NT2/D1 (cell line): ENCODE data around the gene SCYL1.
A peak's percentile ranks its signal among the peaks of the same experiment; 100 is the strongest.

ENCODE experiments used
- DNase-seq: peaks from one replicate; pipeline ENCODE4 v3.0.0-alpha.2; 2011; ENCODE audit warnings: low read depth, low spot score
- H3K27me3 ChIP-seq: 2 replicates; pipeline ENCODE4 v1.6.0; 2011; ENCODE audit warnings: mild to moderate bottlenecking; ENCODE audit not compliant: insufficient read length, insufficient read depth
- H3K36me3 ChIP-seq: 2 replicates; pipeline ENCODE4 v1.6.1; 2011; ENCODE audit warnings: mild to moderate bottlenecking, low read length, mixed read lengths; ENCODE audit not compliant: insufficient read depth, insufficient read length
- H3K4me1 ChIP-seq: 2 replicates; pipeline ENCODE4 v1.5.1; 2011; ENCODE audit not compliant: insufficient read depth, insufficient read length
- H3K4me3 ChIP-seq: 2 replicates; pipeline ENCODE4 v1.5.1; 2011; ENCODE audit warnings: low read depth; ENCODE audit not compliant: insufficient read length
- H3K9ac ChIP-seq: 2 replicates; pipeline ENCODE4 v1.6.0; 2011; ENCODE audit warnings: low read depth; ENCODE audit not compliant: insufficient read length
- H3K9me3 ChIP-seq: 2 replicates; pipeline ENCODE4 v1.5.1; 2011; ENCODE audit warnings: mild to moderate bottlenecking, low read length; ENCODE audit not compliant: insufficient read depth
- SUZ12 ChIP-seq: IDR thresholded peaks from 2 replicates; pipeline ENCODE4 v1.6.1; 2011; ENCODE audit not compliant: insufficient read length, insufficient read depth; ENCODE audit errors: extremely low read depth
- YY1 ChIP-seq: IDR thresholded peaks from 2 replicates; pipeline ENCODE4 v1.6.1; 2011; ENCODE audit not compliant: insufficient read length, insufficient read depth
- ZNF274 ChIP-seq: IDR thresholded peaks from 2 replicates; pipeline ENCODE4 v1.6.1; 2011; ENCODE audit warnings: mild to moderate bottlenecking, low read depth, low read length

Gene SCYL1

GRCh38 chr11:65501186-65501471, 23.8 kb upstream of the SCYL1 start:
- no peak for TF ChIP-seq SUZ12
- TF ChIP-seq YY1: no peak
- no peak for TF ChIP-seq ZNF274
- H3K27me3 ChIP-seq: no peaks in the 10 kb centered on the region

GRCh38 chr11:65501472-65502273, 23.2 kb upstream of the SCYL1 start:
- peak overlapping the region; percentile 95 for H3K9ac ChIP-seq
- no peak for TF ChIP-seq SUZ12
- TF ChIP-seq YY1: no peak
- no peak for TF ChIP-seq ZNF274
- no peaks in the 10 kb centered on the region for H3K9me3 ChIP-seq
- H3K27me3 ChIP-seq: no peaks in the 10 kb centered on the region
- H3K36me3 ChIP-seq: peaks cover 66% of the 10 kb centered on the region
- H3K4me3 ChIP-seq: peak overlapping the region; percentile 95
- no peak for DNase-seq
- no peaks in the 10 kb centered on the region for H3K4me1 ChIP-seq

More at GRCh38 chr11:65501186-65501471, 23.8 kb upstream of the SCYL1 start:
- peaks cover 65% of the 10 kb centered on the region for H3K36me3 ChIP-seq
- peak overlapping the region; percentile 95 for H3K4me3 ChIP-seq
- peak overlapping the region; percentile 95 for H3K9ac ChIP-seq
- DNase-seq: no peak
- no peaks in the 10 kb centered on the region for H3K4me1 ChIP-seq
- H3K9me3 ChIP-seq: no peaks in the 10 kb centered on the region

GRCh38 chr11:65502274-65502554, 22.7 kb upstream of the SCYL1 start:
- Histone ChIP-seq H3K27me3 (no peaks in the 10 kb centered on the region), H3K36me3 (peaks cover 66% of the 10 kb centered on the region), H3K4me1 (no peaks in the 10 kb centered on the region), H3K4me3 (peak overlapping the region; percentile 95), H3K9ac (peak overlapping the region; percentile 95), H3K9me3 (no peaks in the 10 kb centered on the region)
- no peak for DNase-seq
- no peak for TF ChIP-seq SUZ12
- TF ChIP-seq ZNF274: no peak
- no peak for TF ChIP-seq YY1

GRCh38 chr11:65502555-65503367, 22.1 kb upstream of the SCYL1 start:
- peak overlapping the region; percentile 95 for H3K4me3 ChIP-seq
- peak overlapping the region; percentile 95 for H3K9ac ChIP-seq
- peaks cover 66% of the 10 kb centered on the region for H3K36me3 ChIP-seq
- TF ChIP-seq YY1 (no peak), SUZ12 (no peak), ZNF274 (no peak)
- no peak for DNase-seq
- H3K9me3 ChIP-seq: no peaks in the 10 kb centered on the region
- no peaks in the 10 kb centered on the region for H3K4me1 ChIP-seq
- no peaks in the 10 kb centered on the region for H3K27me3 ChIP-seq

GRCh38 chr11:65503368-65503948, 21.4 kb upstream of the SCYL1 start:
- no peak for DNase-seq
- Histone ChIP-seq H3K4me1 (no peaks in the 10 kb centered on the region), H3K9me3 (no peaks in the 10 kb centered on the region), H3K4me3 (peak overlapping the region; percentile 95), H3K27me3 (no peaks in the 10 kb centered on the region), H3K9ac (peak overlapping the region; percentile 51), H3K36me3 (peaks cover 66% of the 10 kb centered on the region)
- no peak for TF ChIP-seq YY1
- TF ChIP-seq ZNF274: no peak
- TF ChIP-seq SUZ12: no peak

GRCh38 chr11:65503949-65504673, 20.8 kb upstream of the SCYL1 start:
- no peak for TF ChIP-seq YY1
- no peak for TF ChIP-seq ZNF274
- TF ChIP-seq SUZ12: no peak
- H3K9ac ChIP-seq: peak overlapping the region; percentile 24
- peak overlapping the region; percentile 95 for H3K4me3 ChIP-seq
- DNase-seq: no peak
- no peaks in the 10 kb centered on the region for H3K27me3 ChIP-seq
- peaks cover 66% of the 10 kb centered on the region for H3K36me3 ChIP-seq
- no peaks in the 10 kb centered on the region for H3K4me1 ChIP-seq
- no peaks in the 10 kb centered on the region for H3K9me3 ChIP-seq
